Kidney epithelial cell (primary cell): ENCODE measurements around the gene CAPN10. TPM values are rescaled to one million over a fixed set of nuclear protein-coding genes. Genes with fewer than 3 reads are reported as not detected.

Source experiments
- DNase-seq: peaks from one replicate; pipeline ENCODE4 v3.0.0-alpha.2; 2010; ENCODE audit warnings: low read depth
- H3K27me3 ChIP-seq: 2 replicates; pipeline ENCODE4 v1.6.0; 2011; ENCODE audit warnings: low read length; ENCODE audit not compliant: control insufficient read depth, insufficient read depth
- H3K36me3 ChIP-seq: 2 replicates; pipeline ENCODE4 v1.5.1; 2011; ENCODE audit warnings: low read length; ENCODE audit not compliant: control insufficient read depth, insufficient read depth
- H3K4me3 ChIP-seq: 2 replicates; pipeline ENCODE4 v1.5.1; 2011; ENCODE audit warnings: low read depth, mild to moderate bottlenecking, control low read depth, low read length
- total RNA-seq: library from RNA; depleted of rRNA; stranded (reverse); fragments of >200 nt; gene quantifications from 2 replicates; pipeline ENCODE4 v1.2.3, GENCODE V29; 2015
- TF ChIP-seq, protein P1 (sequence below): IDR thresholded peaks from 2 replicates; pipeline ENCODE4 v1.5.1; 2011; ENCODE audit warnings: mild to moderate bottlenecking, moderate library complexity, low read length, control low read depth, inconsistent platforms; ENCODE audit not compliant: insufficient read depth, poor library complexity, severe bottlenecking

CAPN10 gene
- total RNA-seq, 1 donor from 2014 or later, result 31.5 TPM

DNA sequence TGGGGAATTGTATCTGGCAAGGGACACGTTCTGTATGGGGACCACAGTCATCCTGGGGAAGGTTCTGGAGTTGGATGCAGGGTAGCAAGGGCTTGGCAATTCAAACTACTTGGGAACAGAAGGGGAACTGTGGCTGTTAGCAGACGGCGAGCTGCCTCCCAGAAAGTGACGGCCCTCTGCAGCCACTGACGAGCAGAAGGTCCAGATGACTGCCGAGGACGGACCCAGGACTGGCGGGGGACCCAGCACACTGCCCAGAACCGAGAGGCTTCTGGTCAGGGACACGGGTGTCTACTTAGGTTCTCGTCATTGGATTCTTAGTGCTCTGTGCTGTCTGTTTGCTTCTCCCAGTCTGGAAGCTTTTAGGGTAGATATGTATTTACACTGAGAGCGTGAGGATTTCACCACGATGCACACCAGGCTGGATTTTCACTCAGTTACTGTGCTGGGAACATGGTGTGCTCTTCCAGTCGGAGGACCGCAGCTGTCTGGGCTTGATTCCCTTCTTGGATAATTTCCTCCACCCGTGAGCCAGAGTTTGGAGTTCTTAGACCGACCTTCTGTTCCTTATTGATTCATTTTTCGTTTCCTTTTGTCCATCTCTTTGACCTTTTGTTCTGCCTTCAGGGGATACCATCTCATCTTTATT, 52.1 kb downstream of the CAPN10 start:
- no peak for DNase-seq
- peaks cover 6% of the 10 kb centered on the region for H3K27me3 ChIP-seq
- H3K4me3 ChIP-seq, result no peak overlapping the region
- TF ChIP-seq, protein P1, sequence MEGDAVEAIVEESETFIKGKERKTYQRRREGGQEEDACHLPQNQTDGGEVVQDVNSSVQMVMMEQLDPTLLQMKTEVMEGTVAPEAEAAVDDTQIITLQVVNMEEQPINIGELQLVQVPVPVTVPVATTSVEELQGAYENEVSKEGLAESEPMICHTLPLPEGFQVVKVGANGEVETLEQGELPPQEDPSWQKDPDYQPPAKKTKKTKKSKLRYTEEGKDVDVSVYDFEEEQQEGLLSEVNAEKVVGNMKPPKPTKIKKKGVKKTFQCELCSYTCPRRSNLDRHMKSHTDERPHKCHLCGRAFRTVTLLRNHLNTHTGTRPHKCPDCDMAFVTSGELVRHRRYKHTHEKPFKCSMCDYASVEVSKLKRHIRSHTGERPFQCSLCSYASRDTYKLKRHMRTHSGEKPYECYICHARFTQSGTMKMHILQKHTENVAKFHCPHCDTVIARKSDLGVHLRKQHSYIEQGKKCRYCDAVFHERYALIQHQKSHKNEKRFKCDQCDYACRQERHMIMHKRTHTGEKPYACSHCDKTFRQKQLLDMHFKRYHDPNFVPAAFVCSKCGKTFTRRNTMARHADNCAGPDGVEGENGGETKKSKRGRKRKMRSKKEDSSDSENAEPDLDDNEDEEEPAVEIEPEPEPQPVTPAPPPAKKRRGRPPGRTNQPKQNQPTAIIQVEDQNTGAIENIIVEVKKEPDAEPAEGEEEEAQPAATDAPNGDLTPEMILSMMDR, result no peak
- no peaks in the 10 kb centered on the region for H3K36me3 ChIP-seq

DNA sequence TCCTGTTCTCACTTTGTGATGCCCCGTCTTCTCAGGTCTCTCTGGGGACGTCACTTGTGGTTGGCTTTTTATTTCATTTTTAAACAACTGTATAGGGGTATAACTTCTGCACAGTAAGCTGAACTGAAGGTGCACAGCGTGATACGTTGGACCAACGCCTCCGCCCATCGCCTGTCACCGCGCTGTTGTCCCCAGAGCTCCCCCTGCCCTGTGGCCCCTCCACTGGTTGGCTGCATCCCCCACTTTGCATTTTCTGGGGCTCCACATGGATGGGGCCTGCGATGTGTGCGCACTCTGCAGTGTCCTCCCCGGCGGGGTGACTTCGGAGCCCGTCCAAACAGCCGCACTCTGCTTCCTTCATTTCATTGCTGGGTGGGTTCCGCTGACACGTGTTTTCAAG, 53.0 kb downstream of the CAPN10 start:
- H3K36me3 ChIP-seq, result no peaks in the 10 kb centered on the region
- DNase-seq, result no peak
- H3K4me3 ChIP-seq, result no peak overlapping the region
- TF ChIP-seq, protein P1, result no peak
- peaks cover 12% of the 10 kb centered on the region for H3K27me3 ChIP-seq

GRCh38 chr2:240640939-240641338, 54.4 kb downstream of the CAPN10 start:
- DNase-seq, result no peak
- TF ChIP-seq, protein P1, result peak; percentile 66
- Histone ChIP-seq H3K36me3 (no peaks in the 10 kb centered on the region), H3K27me3 (peaks cover 14% of the 10 kb centered on the region), H3K4me3 (no peak overlapping the region)

GRCh38 chr2:240642061-240642805, 55.7 kb downstream of the CAPN10 start:
- no peak overlapping the region for H3K4me3 ChIP-seq
- peaks cover 14% of the 10 kb centered on the region for H3K27me3 ChIP-seq
- no peak for DNase-seq
- TF ChIP-seq, protein P1, result no peak
- H3K36me3 ChIP-seq, result no peaks in the 10 kb centered on the region

- no peak for DNase-seq
- Histone ChIP-seq H3K27me3 (peaks cover 19% of the 10 kb centered on the region), H3K36me3 (no peaks in the 10 kb centered on the region), H3K4me3 (no peak overlapping the region)
- TF ChIP-seq, protein P1, result no peak
Measured at GRCh38 chr2:240642806-240643092, 56.2 kb downstream of the CAPN10 start.

- Histone ChIP-seq H3K4me3 (no peak overlapping the region), H3K36me3 (no peaks in the 10 kb centered on the region), H3K27me3 (peaks cover 24% of the 10 kb centered on the region)
- TF ChIP-seq, protein P1, result no peak
- no peak for DNase-seq
Measured at GRCh38 chr2:240643093-240643810, 56.7 kb downstream of the CAPN10 start.
